Stimulated activated naive B cell treated with anti-CD40 and anti-IgM and Interleukin-4, amounts not matched to agents 10 μg/mL and 1 μg/mL and 100 μg/mL, for 72 hours (primary cell): Measurements from ENCODE around the gene SGMS1.
"Not testable (repeated sequence)": the region's sequence is repeated elsewhere in the genome, so short reads cannot be mapped to it uniquely, and the experiment has no call there.

Experiments
- ATAC-seq, 2 donors: fragments of 150-1000 bp; cut with Tn5 transposase; replicated peaks; 2 replicates each; pipeline ENCODE4 v1.10.0; 2021; ENCODE audit warnings: moderate library complexity in 1 of 2
- DNase-seq: peaks from one replicate; pipeline ENCODE4 v3.0.0; 2021
- H3K27ac Mint-ChIP-seq: one replicate; pipeline ENCODE4 v1.8.0; 2022; ENCODE audit warnings: mild to moderate bottlenecking, mixed read lengths
- H3K27me3 Mint-ChIP-seq, 2 donors: one replicate each; pipeline ENCODE4 v1.8.0; 2022; ENCODE audit warnings: mixed read lengths in 2 of 2
- H3K36me3 Mint-ChIP-seq, 2 donors: one replicate each; pipeline ENCODE4 v1.8.0; 2022; ENCODE audit warnings: mixed read lengths in 2 of 2, mild to moderate bottlenecking in 1 of 2
- H3K4me1 Mint-ChIP-seq, 2 donors: one replicate each; pipeline ENCODE4 v1.8.0; 2022; ENCODE audit warnings: mixed read lengths in 2 of 2, mild to moderate bottlenecking in 1 of 2
- H3K4me3 Mint-ChIP-seq, 2 donors: one replicate each; pipeline ENCODE4 v1.8.0; 2022; ENCODE audit warnings: mild to moderate bottlenecking in 2 of 2, mixed read lengths in 2 of 2, moderate library complexity in 1 of 2
- H3K9me3 Mint-ChIP-seq, 2 donors: one replicate each; pipeline ENCODE4 v1.8.0; 2022; ENCODE audit warnings: mixed read lengths in 2 of 2, mild to moderate bottlenecking in 1 of 2

Gene SGMS1

GRCh38 chr10:50452603-50453002 is 171.2 kb downstream of the SGMS1 start:
- ATAC-seq, result peak; percentile 68 to 76
- Mint-ChIP-seq H3K4me3 (no peak overlapping the region), H3K27ac (no peak overlapping the region), H3K9me3 (no peaks in the 10 kb centered on the region), H3K36me3 (peaks cover 8 to 22% of the 10 kb centered on the region in 2 donors), H3K4me1 (peaks cover 25 to 46% of the 10 kb centered on the region in 2 donors), H3K27me3 (no peaks in the 10 kb centered on the region)
- no peak for DNase-seq

- H3K27me3 Mint-ChIP-seq, result no peaks in the 10 kb centered on the region
- DNase-seq (no peak), ATAC-seq (no peak)
- peaks cover 3 to 7% of the 10 kb centered on the region in 2 donors for H3K9me3 Mint-ChIP-seq
- peaks cover 19 to 29% of the 10 kb centered on the region in 2 donors for H3K36me3 Mint-ChIP-seq
- no peak overlapping the region for H3K27ac Mint-ChIP-seq
- H3K4me3 Mint-ChIP-seq, result no peak overlapping the region
- peaks cover 8 to 11% of the 10 kb centered on the region in 2 donors for H3K4me1 Mint-ChIP-seq
Measured at GRCh38 chr10:50447691-50448090, 176.1 kb downstream of the SGMS1 start.

DNA sequence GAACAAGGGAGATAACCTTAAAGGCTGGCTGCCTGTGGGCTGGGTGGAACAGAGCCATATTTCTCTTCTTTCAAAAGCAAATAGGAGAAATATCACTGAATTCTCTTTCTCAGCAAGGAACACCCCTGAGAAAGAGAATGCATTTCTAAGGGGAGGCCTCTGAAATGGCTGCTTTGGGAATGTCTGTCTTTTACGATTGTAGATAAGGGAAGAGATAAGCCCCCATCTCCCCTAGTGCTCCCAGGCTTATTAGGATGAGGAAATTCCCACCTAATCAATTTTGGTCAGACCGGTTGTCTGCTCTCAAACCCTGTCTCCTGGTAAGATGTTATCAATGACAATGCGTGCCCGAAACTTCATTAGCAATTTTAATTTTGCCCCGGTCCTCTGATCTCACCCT is 178.0 kb downstream of the SGMS1 start:
- not testable (repeated sequence) for H3K4me1 Mint-ChIP-seq, H3K27ac Mint-ChIP-seq, H3K4me3 Mint-ChIP-seq, ATAC-seq, H3K9me3 Mint-ChIP-seq, H3K27me3 Mint-ChIP-seq, DNase-seq
- H3K36me3 Mint-ChIP-seq, result peaks cover 19 to 29% of the 10 kb centered on the region in 2 donors

- Mint-ChIP-seq H3K9me3 (peaks cover 0 to 2% of the 10 kb centered on the region in 2 donors), H3K27ac (peak overlapping the region; percentile 71), H3K4me1 (peaks cover 11 to 23% of the 10 kb centered on the region in 2 donors), H3K27me3 (no peaks in the 10 kb centered on the region), H3K4me3 (no peak overlapping the region), H3K36me3 (peaks cover 8 to 21% of the 10 kb centered on the region in 2 donors)
- DNase-seq, result no peak
- no peak for ATAC-seq
Measured at GRCh38 chr10:50440489-50440888, 183.3 kb downstream of the SGMS1 start.

- peaks cover 0 to 2% of the 10 kb centered on the region in 2 donors for H3K9me3 Mint-ChIP-seq
- no peaks in the 10 kb centered on the region for H3K27me3 Mint-ChIP-seq
- H3K4me3 Mint-ChIP-seq, result no peak overlapping the region
- peaks cover 11 to 23% of the 10 kb centered on the region in 2 donors for H3K4me1 Mint-ChIP-seq
- DNase-seq (no peak), ATAC-seq (no peak)
- H3K36me3 Mint-ChIP-seq, result peaks cover 6 to 21% of the 10 kb centered on the region in 2 donors
- no peak overlapping the region for H3K27ac Mint-ChIP-seq
Measured at GRCh38 chr10:50439806-50440205, 183.9 kb downstream of the SGMS1 start.

- peaks cover 7 to 22% of the 10 kb centered on the region in 2 donors for H3K36me3 Mint-ChIP-seq
- ATAC-seq (no peak), DNase-seq (no peak)
- no peak overlapping the region for H3K4me3 Mint-ChIP-seq
- H3K9me3 Mint-ChIP-seq, result peaks cover 0 to under 1% of the 10 kb centered on the region in 2 donors
- H3K27me3 Mint-ChIP-seq, result no peaks in the 10 kb centered on the region
- H3K4me1 Mint-ChIP-seq, result peaks cover 13 to 23% of the 10 kb centered on the region in 2 donors
- no peak overlapping the region for H3K27ac Mint-ChIP-seq
Measured at GRCh38 chr10:50439187-50439586, 184.6 kb downstream of the SGMS1 start.

DNA sequence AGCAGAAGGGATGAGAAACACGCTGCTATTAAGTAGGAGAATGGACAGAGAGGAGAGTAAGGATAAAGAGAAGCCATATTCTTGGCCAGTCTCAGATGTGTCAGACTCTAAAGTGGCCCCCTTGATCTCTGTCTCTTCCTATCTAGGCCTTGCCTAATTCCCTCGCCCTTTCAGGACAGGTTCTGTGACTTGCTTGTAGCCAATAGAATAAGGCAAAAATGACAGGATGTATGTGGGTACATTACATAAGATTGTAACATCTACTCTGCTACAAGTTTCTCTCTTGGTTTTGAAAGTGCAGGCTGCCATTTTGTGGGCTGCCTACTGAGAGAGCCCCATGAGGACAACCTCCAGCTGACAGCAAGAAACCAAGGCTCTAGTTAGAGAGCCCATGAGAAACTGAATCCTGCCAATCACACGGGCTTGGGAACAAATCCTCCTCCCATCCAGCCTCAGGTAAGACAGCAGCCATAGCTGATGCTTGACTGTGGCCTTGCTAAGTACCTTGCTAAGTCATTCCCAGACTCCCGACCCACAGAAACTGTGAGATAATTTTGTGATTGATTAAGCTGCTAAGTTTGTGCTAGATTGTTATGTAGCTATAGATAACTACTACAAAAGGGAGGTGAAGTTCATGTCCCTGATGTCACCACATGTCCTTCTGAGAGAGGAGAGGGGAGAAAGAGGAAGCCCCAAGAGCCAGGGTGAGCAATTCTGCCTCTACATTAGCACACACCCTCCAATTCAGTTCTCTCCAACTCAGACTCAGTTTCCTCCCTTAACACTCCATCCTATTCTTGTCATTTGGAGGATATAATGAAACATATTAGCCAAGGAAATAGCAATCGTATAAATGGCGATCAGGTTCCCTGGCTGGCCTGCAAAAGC is 185.5 kb downstream of the SGMS1 start:
- H3K36me3 Mint-ChIP-seq, result peaks cover 10 to 20% of the 10 kb centered on the region in 2 donors
- no peaks in the 10 kb centered on the region for H3K27me3 Mint-ChIP-seq
- no peak overlapping the region for H3K27ac Mint-ChIP-seq
- DNase-seq, result no peak
- peaks cover 14 to 22% of the 10 kb centered on the region in 2 donors for H3K4me1 Mint-ChIP-seq
- no peak overlapping the region for H3K4me3 Mint-ChIP-seq
- H3K9me3 Mint-ChIP-seq, result no peaks in the 10 kb centered on the region
- no peak for ATAC-seq

- Mint-ChIP-seq H3K4me3 (no peak overlapping the region), H3K36me3 (peaks cover 10 to 21% of the 10 kb centered on the region in 2 donors), H3K4me1 (peaks cover 17 to 29% of the 10 kb centered on the region in 2 donors), H3K9me3 (no peaks in the 10 kb centered on the region), H3K27ac (no peak overlapping the region), H3K27me3 (no peaks in the 10 kb centered on the region)
- ATAC-seq, result peak; percentile 22 to 61
- DNase-seq, result no peak
Measured at GRCh38 chr10:50437248-50437647, 186.5 kb downstream of the SGMS1 start.

GRCh38 chr10:50436805-50437204 is 187.0 kb downstream of the SGMS1 start:
- ATAC-seq (no peak), DNase-seq (no peak)
- no peaks in the 10 kb centered on the region for H3K9me3 Mint-ChIP-seq
- peaks cover 11 to 21% of the 10 kb centered on the region in 2 donors for H3K36me3 Mint-ChIP-seq
- H3K4me3 Mint-ChIP-seq, result no peak overlapping the region
- H3K27ac Mint-ChIP-seq, result no peak overlapping the region
- H3K4me1 Mint-ChIP-seq, result peaks cover 19 to 33% of the 10 kb centered on the region in 2 donors
- no peaks in the 10 kb centered on the region for H3K27me3 Mint-ChIP-seq

DNA sequence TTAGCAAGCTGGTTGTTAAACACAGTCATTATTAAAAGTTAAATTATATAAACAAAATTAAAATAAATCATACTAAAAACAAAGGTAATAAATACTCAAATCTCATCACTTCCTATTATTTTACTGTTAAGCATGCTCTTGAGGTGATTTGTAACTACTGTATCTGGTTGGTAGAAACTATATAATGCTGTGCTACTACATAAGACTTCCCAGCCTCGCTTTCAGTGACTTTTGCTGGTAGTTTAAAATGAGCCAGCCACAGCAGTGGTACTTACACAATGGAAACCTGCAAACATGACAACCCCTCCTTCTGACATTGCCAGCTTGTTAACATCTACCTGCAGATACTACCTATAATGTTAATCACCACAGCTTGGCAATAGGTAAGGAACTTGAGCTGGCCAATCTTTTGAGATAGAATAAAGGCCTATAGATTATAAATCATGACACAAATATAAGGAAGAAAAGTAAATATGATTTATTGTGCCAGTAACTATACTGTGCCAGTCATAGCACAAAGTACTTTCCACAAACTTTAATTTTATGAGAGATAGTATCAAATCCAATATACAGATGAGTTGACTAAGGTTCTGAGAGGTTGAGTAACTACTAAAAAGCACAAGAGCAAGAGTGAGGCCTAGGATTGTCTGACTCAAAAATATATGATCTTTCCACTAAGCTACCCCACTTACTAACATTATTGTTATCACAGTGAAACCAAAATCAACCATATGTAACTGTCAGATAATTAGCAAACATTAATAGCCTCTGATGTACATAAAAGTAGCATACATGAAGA is 191.3 kb downstream of the SGMS1 start:
- Mint-ChIP-seq H3K27me3 (no peaks in the 10 kb centered on the region), H3K9me3 (no peaks in the 10 kb centered on the region), H3K27ac (peak overlapping the region; percentile 51), H3K4me3 (peak overlapping the region in 1 of 2 donors; percentile 34), H3K36me3 (peaks cover 11 to 21% of the 10 kb centered on the region in 2 donors), H3K4me1 (peaks cover 15 to 29% of the 10 kb centered on the region in 2 donors)
- ATAC-seq, result peak; percentile 32 to 41
- no peak for DNase-seq

DNA sequence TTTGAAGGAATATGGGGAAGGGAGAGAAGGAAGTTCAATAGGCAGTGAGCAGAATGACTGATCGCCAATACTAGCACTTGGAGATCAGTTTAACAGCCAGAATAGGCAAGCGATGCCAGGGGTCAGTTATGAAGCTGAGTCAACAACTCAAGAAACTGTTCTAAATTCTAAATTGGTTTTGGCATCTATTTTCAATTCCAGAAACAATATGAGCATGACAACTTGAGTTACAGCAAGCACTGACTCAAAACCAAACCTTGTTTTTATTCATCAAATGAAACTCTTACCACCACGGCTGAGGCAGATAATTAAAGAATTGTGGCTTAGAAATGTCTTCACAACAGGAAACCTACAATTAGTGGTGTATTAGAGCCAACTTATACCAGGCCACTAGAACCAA is 192.0 kb downstream of the SGMS1 start:
- ATAC-seq, result peak; percentile 92 to 94
- peak; percentile 8 for DNase-seq
- peaks cover 14 to 22% of the 10 kb centered on the region in 2 donors for H3K36me3 Mint-ChIP-seq
- H3K4me3 Mint-ChIP-seq, result peak overlapping the region; percentile 18 to 44
- peaks cover 13 to 24% of the 10 kb centered on the region in 2 donors for H3K4me1 Mint-ChIP-seq
- no peaks in the 10 kb centered on the region for H3K27me3 Mint-ChIP-seq
- H3K27ac Mint-ChIP-seq, result peak overlapping the region; percentile 3
- H3K9me3 Mint-ChIP-seq, result no peaks in the 10 kb centered on the region

- no peak overlapping the region for H3K4me3 Mint-ChIP-seq
- DNase-seq, result no peak
- no peak overlapping the region for H3K27ac Mint-ChIP-seq
Measured at GRCh38 chr10:50431133-50431532, 192.6 kb downstream of the SGMS1 start.

DNA sequence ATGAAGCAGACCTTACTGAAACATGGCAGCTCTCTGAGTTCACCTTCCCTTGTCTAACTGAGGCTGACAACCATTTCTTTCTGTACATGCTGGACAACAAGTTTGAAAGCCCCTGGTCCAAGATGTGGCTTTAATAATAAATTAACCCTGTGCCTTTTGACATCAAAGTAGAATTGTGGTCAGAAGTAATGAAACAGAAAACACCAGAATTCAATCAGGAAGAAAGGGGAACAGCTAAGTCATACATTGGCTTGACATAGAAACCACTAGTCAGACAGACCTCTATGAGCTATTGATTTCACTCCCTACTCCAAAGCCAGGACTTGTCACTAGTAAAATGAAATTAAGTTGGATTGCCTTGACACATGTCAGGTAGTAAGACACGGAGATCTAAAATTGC is 197.3 kb downstream of the SGMS1 start:
- peak; percentile 41 to 72 for ATAC-seq
- Mint-ChIP-seq H3K9me3 (peaks cover 0 to 2% of the 10 kb centered on the region in 2 donors), H3K4me1 (peaks cover 16 to 25% of the 10 kb centered on the region in 2 donors), H3K36me3 (peaks cover 4 to 36% of the 10 kb centered on the region in 2 donors), H3K27me3 (no peaks in the 10 kb centered on the region), H3K4me3 (no peak overlapping the region), H3K27ac (no peak overlapping the region)
- DNase-seq, result no peak

More at GRCh38 chr10:50431133-50431532, 192.6 kb downstream of the SGMS1 start:
- Mint-ChIP-seq H3K27me3 (no peaks in the 10 kb centered on the region), H3K36me3 (peaks cover 15 to 26% of the 10 kb centered on the region in 2 donors), H3K9me3 (no peaks in the 10 kb centered on the region), H3K4me1 (peaks cover 19 to 30% of the 10 kb centered on the region in 2 donors)
- no peak for ATAC-seq

GRCh38 chr10:50425215-50425614 is 198.5 kb downstream of the SGMS1 start:
- not testable (repeated sequence) for ATAC-seq, H3K4me3 Mint-ChIP-seq, DNase-seq, H3K9me3 Mint-ChIP-seq, H3K27ac Mint-ChIP-seq, H3K27me3 Mint-ChIP-seq
- Mint-ChIP-seq H3K4me1 (peaks cover 23 to 34% of the 10 kb centered on the region in 2 donors), H3K36me3 (peaks cover 4 to 38% of the 10 kb centered on the region in 2 donors)
